Measurements from ENCODE around the gene PLCB2.

DNA sequence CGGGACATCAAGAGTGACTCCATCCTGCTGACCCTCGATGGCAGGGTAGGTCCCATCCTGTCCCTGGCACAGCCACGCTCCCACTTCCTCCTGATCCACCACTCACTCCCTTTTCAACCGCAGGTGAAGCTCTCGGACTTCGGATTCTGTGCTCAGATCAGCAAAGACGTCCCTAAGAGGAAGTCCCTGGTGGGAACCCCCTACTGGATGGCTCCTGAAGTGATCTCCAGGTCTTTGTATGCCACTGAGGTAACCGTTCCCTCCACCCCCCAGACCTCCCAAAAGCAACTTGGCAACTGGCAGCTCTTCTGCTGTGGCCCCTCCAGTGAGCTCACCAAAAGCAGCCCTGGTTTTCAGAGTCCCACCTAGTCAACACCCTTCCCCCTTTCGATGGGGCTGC, 34.3 kb downstream of the PLCB2 start:
- TF ChIP-seq MAX (CRISPR knock-in tag; IDR thresholded peaks at IDR 0.05) (no peak), STAT5B (CRISPR knock-in tag; IDR thresholded peaks at IDR 0.05) (no peak), ZNF699 (CRISPR knock-in tag; IDR thresholded peaks at IDR 0.05; ENCODE audit: insufficient replicate concordance) (no peak), HDAC2 (IDR thresholded peaks at IDR 0.05) (no peak), HNRNPUL1 (IDR thresholded peaks at IDR 0.05; ENCODE audit: low read length) (no peak), HMGXB4 (CRISPR knock-in tag; IDR thresholded peaks at IDR 0.05) (no peak), TAF1 (IDR thresholded peaks at IDR 0.05; ENCODE audit: control insufficient read depth, extremely low read depth, insufficient read depth, low read length, severe bottlenecking) (no peak), SPI1 (IDR thresholded peaks at IDR 0.05; ENCODE audit: borderline replicate concordance, low read depth, low read length) (peak; percentile 69), EP300 (IDR thresholded peaks at IDR 0.05; ENCODE audit: low read length) (no peak), POLR2A (conservative IDR thresholded peaks at IDR 0.05) (no peak), ARID3A (IDR thresholded peaks at IDR 0.05; ENCODE audit: borderline replicate concordance, low read depth, low read length) (no peak), NFYB (IDR thresholded peaks at IDR 0.05; ENCODE audit: extremely low read depth, insufficient read length) (no peak), EZH2 (IDR thresholded peaks at IDR 0.05; ENCODE audit: borderline replicate concordance, low read depth, low read length) (no peak)
- TF ChIP-seq, protein P1, sequence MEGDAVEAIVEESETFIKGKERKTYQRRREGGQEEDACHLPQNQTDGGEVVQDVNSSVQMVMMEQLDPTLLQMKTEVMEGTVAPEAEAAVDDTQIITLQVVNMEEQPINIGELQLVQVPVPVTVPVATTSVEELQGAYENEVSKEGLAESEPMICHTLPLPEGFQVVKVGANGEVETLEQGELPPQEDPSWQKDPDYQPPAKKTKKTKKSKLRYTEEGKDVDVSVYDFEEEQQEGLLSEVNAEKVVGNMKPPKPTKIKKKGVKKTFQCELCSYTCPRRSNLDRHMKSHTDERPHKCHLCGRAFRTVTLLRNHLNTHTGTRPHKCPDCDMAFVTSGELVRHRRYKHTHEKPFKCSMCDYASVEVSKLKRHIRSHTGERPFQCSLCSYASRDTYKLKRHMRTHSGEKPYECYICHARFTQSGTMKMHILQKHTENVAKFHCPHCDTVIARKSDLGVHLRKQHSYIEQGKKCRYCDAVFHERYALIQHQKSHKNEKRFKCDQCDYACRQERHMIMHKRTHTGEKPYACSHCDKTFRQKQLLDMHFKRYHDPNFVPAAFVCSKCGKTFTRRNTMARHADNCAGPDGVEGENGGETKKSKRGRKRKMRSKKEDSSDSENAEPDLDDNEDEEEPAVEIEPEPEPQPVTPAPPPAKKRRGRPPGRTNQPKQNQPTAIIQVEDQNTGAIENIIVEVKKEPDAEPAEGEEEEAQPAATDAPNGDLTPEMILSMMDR (IDR thresholded peaks at IDR 0.05 in 2 of 3, conservative IDR thresholded peaks at IDR 0.05 in 1 of 3; ENCODE audit: insufficient read depth in 2 of 3, low read depth in 1 of 3, low read length in 3 of 3) = 0 out of 6 replicates have a peak, but pooled peaks of 1 of the 3 experiments have one; percentile 23
